ENCODE data around the gene SEPTIN3.

SEPTIN3 gene

DNA sequence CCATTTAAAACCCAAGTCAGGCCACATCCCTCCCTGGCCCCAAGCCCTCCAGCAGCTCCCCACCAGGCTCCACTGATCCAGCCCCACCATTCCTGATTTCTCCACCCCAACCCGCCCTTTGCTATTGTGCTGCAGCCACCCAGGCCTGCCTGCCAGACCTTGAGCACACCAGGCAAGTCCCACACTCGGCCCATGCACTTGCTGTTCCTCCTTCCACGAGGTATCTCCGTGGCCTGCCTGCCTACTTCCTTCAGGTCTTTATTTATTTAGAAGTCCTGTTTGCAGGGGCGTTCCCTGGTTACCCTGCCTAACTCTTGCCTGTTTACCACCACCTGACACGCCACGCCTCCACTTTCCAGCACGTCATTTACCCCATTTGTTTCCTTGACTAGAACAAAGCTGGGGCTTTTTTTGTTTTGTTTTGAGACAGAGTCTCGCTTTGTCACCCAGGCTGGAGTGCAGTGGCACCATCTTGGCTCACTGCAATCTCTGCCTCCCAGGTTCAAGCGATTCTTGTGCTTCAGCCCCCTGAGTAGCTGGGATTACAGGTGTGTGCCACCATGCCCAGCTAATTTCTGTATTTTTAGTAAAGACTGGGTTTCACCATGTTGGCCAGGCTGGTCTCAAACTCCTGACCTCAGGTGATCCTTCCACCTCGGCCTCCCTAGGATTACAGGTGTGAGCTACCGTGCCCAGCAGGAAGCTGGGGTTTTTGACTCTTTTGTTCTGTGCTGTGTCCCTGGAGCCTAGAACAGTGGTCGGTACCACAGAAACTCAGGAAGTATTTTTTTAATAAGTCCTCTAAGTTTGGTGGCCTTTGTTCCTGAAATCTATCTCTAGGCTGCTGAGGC lies 29.0 kb upstream of the SEPTIN3 start:
- Histone ChIP-seq H3K27ac (ENCODE audit: low read length) (peak overlapping the region; percentile 82), H3K4me1 (ENCODE audit: low read length) (peaks cover 46% of the 10 kb centered on the region), H3K9ac (ENCODE audit: low read length) (peak overlapping the region; percentile 29; the same call in 1 of the 2 replicates), H3K9me3 (ENCODE audit: insufficient read depth, low read length) (no peaks in the 10 kb centered on the region), H3K4me3 (ENCODE audit: low read length) (peak overlapping the region; percentile 28; the same call in 1 of the 2 replicates), H3K27me3 (ENCODE audit: low read depth, low read length) (no peaks in the 10 kb centered on the region), H3K36me3 (replicated peaks; ENCODE audit: low read depth, low read length) (peaks cover 51% of the 10 kb centered on the region), H3K4me2 (ENCODE audit: low read length) (peak overlapping the region; percentile 21), H2AFZ (ENCODE audit: low read depth, low read length) (no peak overlapping the region), H3K79me2 (ENCODE audit: low read length) (peaks cover 39% of the 10 kb centered on the region), H4K20me1 (ENCODE audit: insufficient read depth, low read length) (peaks cover 3% of the 10 kb centered on the region; the same call in 1 of the 2 replicates)
- TF ChIP-seq CTCF (IDR thresholded peaks at IDR 0.05; ENCODE audit: low read depth, low read length) (no peak), EZH2phosphoT487 (IDR thresholded peaks at IDR 0.05; ENCODE audit: low read depth) (no peak)

DNA sequence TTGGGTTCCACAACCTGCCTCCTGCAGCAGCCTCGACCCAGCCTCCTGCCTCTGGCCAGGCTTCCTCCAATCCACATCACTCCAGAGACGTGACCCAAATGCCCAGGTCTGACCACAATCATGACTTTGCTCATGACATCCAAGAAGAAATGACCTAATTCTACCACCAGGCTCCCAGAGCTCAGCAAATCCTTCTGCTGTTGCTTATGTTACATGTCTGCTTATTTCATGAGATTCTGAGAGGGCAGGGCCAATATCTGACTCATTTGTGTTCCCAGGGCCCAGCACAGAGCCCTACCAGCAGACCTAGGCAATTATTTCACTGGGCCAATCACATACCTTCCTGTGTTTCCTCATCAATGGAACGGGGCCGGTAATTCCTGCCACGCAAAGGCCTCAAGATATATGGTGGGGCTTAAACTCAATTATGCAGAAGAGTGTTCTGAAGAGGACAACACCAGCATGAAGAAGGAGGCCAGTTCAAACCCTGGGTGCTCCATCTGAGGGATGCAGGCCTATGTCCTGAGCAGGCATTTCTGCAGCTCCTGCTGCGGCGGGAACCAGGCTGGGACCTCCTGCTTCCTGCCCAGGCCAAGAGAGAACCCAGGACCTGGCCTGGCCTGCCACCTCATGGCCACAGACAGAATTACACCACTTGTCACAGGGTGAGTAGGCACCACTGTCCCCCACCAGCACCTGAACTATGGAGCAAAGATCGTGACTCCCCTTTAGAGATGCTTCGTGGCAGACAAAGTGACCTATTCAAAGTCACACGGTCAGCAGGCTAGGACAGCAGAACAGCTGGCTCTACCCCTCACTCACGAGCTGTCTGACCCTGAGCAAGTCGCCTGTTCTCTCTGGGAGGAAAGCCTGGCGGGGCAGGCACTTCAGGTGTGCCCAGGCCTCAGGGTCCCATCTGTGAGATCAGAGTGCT lies 28.1 kb upstream of the SEPTIN3 start:
- TF ChIP-seq CTCF (IDR thresholded peaks at IDR 0.05; ENCODE audit: low read depth, low read length) (peak; percentile 91), EZH2phosphoT487 (IDR thresholded peaks at IDR 0.05; ENCODE audit: low read depth) (no peak)
- Histone ChIP-seq H3K9me3 (ENCODE audit: insufficient read depth, low read length) (no peaks in the 10 kb centered on the region), H4K20me1 (ENCODE audit: insufficient read depth, low read length) (peaks cover 3% of the 10 kb centered on the region; the same call in 1 of the 2 replicates), H3K36me3 (replicated peaks; ENCODE audit: low read depth, low read length) (peaks cover 57% of the 10 kb centered on the region), H3K4me1 (ENCODE audit: low read length) (peaks cover 38% of the 10 kb centered on the region), H2AFZ (ENCODE audit: low read depth, low read length) (no peak overlapping the region), H3K4me3 (ENCODE audit: low read length) (no peak overlapping the region), H3K27ac (ENCODE audit: low read length) (peak overlapping the region; percentile 82), H3K79me2 (ENCODE audit: low read length) (peaks cover 48% of the 10 kb centered on the region), H3K4me2 (ENCODE audit: low read length) (peak overlapping the region; percentile 14), H3K9ac (ENCODE audit: low read length) (peak overlapping the region; percentile 3; the same call in 1 of the 2 replicates), H3K27me3 (ENCODE audit: low read depth, low read length) (no peaks in the 10 kb centered on the region)

GRCh38 chr22:41943661-41944209 lies 25.5 kb upstream of the SEPTIN3 start:
- Histone ChIP-seq H3K9ac (ENCODE audit: low read length) (no peak overlapping the region), H3K79me2 (ENCODE audit: low read length) (peaks cover 62% of the 10 kb centered on the region), H3K36me3 (replicated peaks; ENCODE audit: low read depth, low read length) (peaks cover 44% of the 10 kb centered on the region), H4K20me1 (ENCODE audit: insufficient read depth, low read length) (peaks cover 3% of the 10 kb centered on the region; the same call in 1 of the 2 replicates), H3K27ac (ENCODE audit: low read length) (no peak overlapping the region), H3K27me3 (ENCODE audit: low read depth, low read length) (no peaks in the 10 kb centered on the region), H3K9me3 (ENCODE audit: insufficient read depth, low read length) (no peaks in the 10 kb centered on the region), H2AFZ (ENCODE audit: low read depth, low read length) (no peak overlapping the region), H3K4me3 (ENCODE audit: low read length) (no peak overlapping the region), H3K4me2 (ENCODE audit: low read length) (no peak overlapping the region), H3K4me1 (ENCODE audit: low read length) (peaks cover 39% of the 10 kb centered on the region)
- no peak for TF ChIP-seq EZH2phosphoT487 (IDR thresholded peaks at IDR 0.05; ENCODE audit: low read depth)
- no peak for TF ChIP-seq CTCF (IDR thresholded peaks at IDR 0.05; ENCODE audit: low read depth, low read length)

Measured in OCI-LY3 (cell line).